HEK293 (cell line): ENCODE measurements around the gene TUBD1.

ENCODE experiments used
- CTCF ChIP-seq: fragments of 450-650 bp; formaldehyde crosslinking; IDR thresholded peaks from 2 replicates; pipeline ENCODE4 v1.5.1; 2016; ENCODE audit warnings: missing biosample characterization, missing genetic modification characterization
- MZF1 ChIP-seq: fragments of 450-650 bp; formaldehyde crosslinking; IDR thresholded peaks from 2 replicates; pipeline ENCODE4 v1.5.1; 2017; ENCODE audit warnings: missing biosample characterization, missing genetic modification characterization, borderline replicate concordance
- OSR2 ChIP-seq: fragments of 450-650 bp; formaldehyde crosslinking; IDR thresholded peaks from 2 replicates; pipeline ENCODE4 v1.5.1; 2016; ENCODE audit warnings: missing biosample characterization, missing genetic modification characterization
- SALL2 ChIP-seq: fragments of 450-650 bp; formaldehyde crosslinking; IDR thresholded peaks from 2 replicates; pipeline ENCODE4 v1.5.0; 2017; ENCODE audit warnings: missing biosample characterization, mild to moderate bottlenecking, missing genetic modification characterization, borderline replicate concordance
- ZNF311 ChIP-seq: fragments of 450-650 bp; formaldehyde crosslinking; IDR thresholded peaks from 2 replicates; pipeline ENCODE4 v1.5.1; 2017; ENCODE audit warnings: missing biosample characterization, missing genetic modification characterization, borderline replicate concordance
- ZNF335 ChIP-seq: fragments of 450-650 bp; formaldehyde crosslinking; conservative IDR thresholded peaks from 2 replicates; pipeline ENCODE4 v1.5.1; 2016; ENCODE audit warnings: missing biosample characterization, missing genetic modification characterization
- ZNF791 ChIP-seq: fragments of 450-650 bp; formaldehyde crosslinking; IDR thresholded peaks from 2 replicates; pipeline ENCODE4 v1.5.1; 2016; ENCODE audit warnings: missing biosample characterization, missing genetic modification characterization
- ZNF830 ChIP-seq: fragments of 450-650 bp; IDR thresholded peaks from 2 replicates; pipeline ENCODE4 v1.5.0; 2018; ENCODE audit warnings: missing biosample characterization, missing genetic modification characterization, low read depth, mild to moderate bottlenecking, moderate library complexity

- no peak for TF ChIP-seq ZNF791 (tag by site-specific recombination)
- no peak for TF ChIP-seq SALL2 (tag by site-specific recombination)
- no peak for TF ChIP-seq ZNF311
- no peak for TF ChIP-seq MZF1 (tag by site-specific recombination)
- TF ChIP-seq OSR2: no peak
- TF ChIP-seq ZNF335 (tag by site-specific recombination): no peak
- TF ChIP-seq ZNF830: no peak
- no peak for TF ChIP-seq CTCF
Measured at GRCh38 chr17:59903455-59903854, 10.7 kb upstream of the TUBD1 start.
